ENCODE data around the gene MPP4. TPM values are rescaled to one million over a fixed set of nuclear protein-coding genes. Genes with fewer than 3 reads are reported as not detected.

The MPP4 gene
- total RNA-seq, 1 donor from 2014 or later, result not detected

DNA sequence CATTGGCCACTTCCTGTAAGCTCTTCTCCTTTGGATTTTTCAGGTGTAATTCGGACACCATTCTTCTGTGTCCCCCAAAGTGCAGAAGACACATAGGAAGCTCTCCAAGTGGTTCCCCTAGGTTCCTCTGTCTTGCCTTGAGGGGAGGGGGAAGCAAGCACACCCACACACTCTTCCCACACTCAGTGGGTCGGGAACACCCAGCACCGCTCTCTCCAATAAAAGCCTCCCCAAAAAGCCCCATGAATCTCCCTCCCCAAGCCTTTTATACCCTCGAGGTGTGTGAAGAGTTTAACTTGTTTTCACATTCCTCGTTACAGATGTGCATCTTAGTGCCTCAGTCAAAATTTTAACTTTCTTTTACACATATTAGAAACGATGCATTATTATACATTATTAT is 45.2 kb downstream of the MPP4 start:
- no peak for TF ChIP-seq CTCF (IDR thresholded peaks at IDR 0.05)
- no peak for DNase-seq (ENCODE audit: low spot score in 2 of 2)
- H3K27ac ChIP-seq, result peak overlapping the region; percentile 73 to 85

DNA sequence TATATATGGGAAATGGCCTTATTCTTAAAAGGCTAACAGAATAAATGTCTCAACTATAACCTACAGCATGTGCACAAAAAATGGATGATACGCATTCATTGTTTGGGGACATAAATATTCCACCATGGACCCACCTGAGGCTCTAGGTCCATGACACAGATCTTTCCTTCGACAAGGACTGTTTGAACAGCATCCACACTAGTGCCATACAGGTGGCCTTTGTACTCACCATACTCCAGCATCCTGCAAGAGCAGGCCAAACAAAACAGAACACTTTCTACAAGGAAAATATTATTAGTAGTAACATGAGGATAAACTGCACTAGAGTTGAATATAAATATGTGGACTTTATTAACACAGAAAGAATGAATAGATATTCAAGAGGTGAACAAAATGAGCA is 49.0 kb downstream of the MPP4 start:
- intact Hi-C loops (cut with DNase I), result loop anchor here (10.0 kb wide), 1 partner anchor 195 kb away; the partner anchor contains the start of genes STRADB and TRAK2

More for the DNA sequence above, 45.2 kb downstream of the MPP4 start:
- Histone ChIP-seq H3K27me3 (no peaks in the 10 kb centered on the region), H3K36me3 (no peaks in the 10 kb centered on the region), H3K9me3 (no peaks in the 10 kb centered on the region), H3K4me3 (no peak overlapping the region), H3K4me1 (no peaks in the 10 kb centered on the region)
- intact Hi-C loops (cut with DNase I), result loop anchor here (5.0 kb wide), 1 partner anchor 614 kb away; the partner anchor contains the start of gene NOP58

DNA sequence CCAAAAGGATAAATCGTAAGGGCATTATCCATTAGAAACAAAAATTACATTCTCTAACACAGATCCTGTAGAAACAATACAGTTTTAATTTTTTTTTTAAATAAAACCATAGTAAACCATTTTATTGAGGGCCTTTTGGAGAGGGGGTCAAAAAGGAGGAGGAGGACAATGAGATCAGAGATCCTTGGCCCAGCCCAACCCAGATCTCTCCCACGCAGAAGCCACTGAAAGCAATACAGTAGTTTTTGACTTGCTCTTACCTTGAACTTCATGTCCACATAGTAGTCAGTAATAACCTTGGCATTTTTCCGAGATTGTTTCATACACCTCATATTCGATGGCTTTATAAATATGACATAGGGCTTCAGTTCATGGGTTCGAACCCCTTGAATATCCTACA is 51.0 kb downstream of the MPP4 start:
- DNase-seq (ENCODE audit: low spot score in 2 of 2), result no peak
- no peak overlapping the region for H3K27ac ChIP-seq
- H3K4me1 ChIP-seq, result peaks cover 0 to 7% of the 10 kb centered on the region in 2 donors
- intact Hi-C loops (cut with DNase I), result loop anchor here (10.0 kb wide), 1 partner anchor 193 kb away; the partner anchor contains the start of genes STRADB and TRAK2
- no peaks in the 10 kb centered on the region for H3K27me3 ChIP-seq
- H3K4me3 ChIP-seq, result no peak overlapping the region
- no peak for TF ChIP-seq CTCF (IDR thresholded peaks at IDR 0.05)
- no peaks in the 10 kb centered on the region for H3K36me3 ChIP-seq
- no peaks in the 10 kb centered on the region for H3K9me3 ChIP-seq

More for the DNA sequence above, 49.0 kb downstream of the MPP4 start:
- no peaks in the 10 kb centered on the region for H3K36me3 ChIP-seq
- no peaks in the 10 kb centered on the region for H3K9me3 ChIP-seq
- no peak overlapping the region for H3K4me3 ChIP-seq
- H3K27me3 ChIP-seq, result no peaks in the 10 kb centered on the region
- no peak overlapping the region for H3K27ac ChIP-seq
- no peak for TF ChIP-seq CTCF (IDR thresholded peaks at IDR 0.05)
- H3K4me1 ChIP-seq, result peaks cover 0 to 7% of the 10 kb centered on the region in 2 donors
- no peak for DNase-seq (ENCODE audit: low spot score in 2 of 2)

DNA sequence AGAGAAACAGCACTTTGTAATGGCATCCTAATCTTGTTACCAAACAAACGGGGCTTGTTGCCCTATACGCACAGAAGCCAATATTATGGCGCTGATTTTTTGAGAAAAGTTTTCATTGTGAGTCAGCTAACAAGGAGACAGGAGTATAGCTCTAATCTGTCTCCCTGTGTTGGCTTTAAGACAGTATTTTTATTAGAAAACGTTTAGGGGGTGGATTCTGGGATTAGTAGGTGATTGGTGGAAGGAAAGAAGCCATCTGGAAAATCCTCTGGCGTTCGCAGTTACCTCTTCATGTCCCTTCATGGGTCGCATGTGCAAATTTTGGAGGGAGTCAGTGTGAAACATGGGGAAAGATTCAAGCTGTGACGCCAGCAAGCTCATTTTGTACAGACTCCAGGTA is 54.4 kb downstream of the MPP4 start:
- Histone ChIP-seq H3K9me3 (no peaks in the 10 kb centered on the region), H3K4me3 (peak overlapping the region; percentile 85 to 99), H3K36me3 (peaks cover 0 to under 1% of the 10 kb centered on the region in 2 donors), H3K4me1 (peaks cover 0 to 7% of the 10 kb centered on the region in 2 donors), H3K27me3 (no peaks in the 10 kb centered on the region), H3K27ac (peak overlapping the region; percentile 97 to 100)
- no peak for TF ChIP-seq CTCF (IDR thresholded peaks at IDR 0.05)
- intact Hi-C loops (cut with DNase I), result loop anchor here (1.0 to 10.0 kb wide), 5 partner anchors 8 to 682 kb away; partner anchors contain the start of genes ALS2, FZD7, ORC2 and STRADB
- peak in 1 of 2 donors; percentile 77 for DNase-seq (ENCODE audit: low spot score in 2 of 2)

- Histone ChIP-seq H3K27ac (peak within 1 kb of the TSS; percentile 97 to 100), H3K4me1 (peaks cover 0 to 7% of the 10 kb centered on the region in 2 donors), H3K27me3 (no peaks in the 10 kb centered on the region), H3K36me3 (peaks cover 0 to 7% of the 10 kb centered on the region in 2 donors), H3K4me3 (peak within 1 kb of the TSS; percentile 85 to 99), H3K9me3 (no peaks in the 10 kb centered on the region)
- DNase-seq (ENCODE audit: low spot score in 2 of 2), result peak in 1 of 2 donors; percentile 74
- intact Hi-C loops (cut with DNase I), result loop anchor here (2.0 to 10.0 kb wide), 5 partner anchors 55 to 681 kb away; partner anchors contain the start of genes ALS2, FZD7, MPP4 and ORC2
- TF ChIP-seq CTCF (IDR thresholded peaks at IDR 0.05), result no peak
Measured at GRCh38 chr2:201643216-201643890, 55.1 kb downstream of the MPP4 start, which contains the start of gene TMEM237. TSS of gene TMEM237 (minus strand) at chr2:201643503. CDS start at chr2:201643400, 103 bp downstream.

Measured in ascending aorta (tissue), 2 donors.